Measurements from ENCODE around the gene MND1. TPM values are rescaled to one million over a fixed set of nuclear protein-coding genes. Genes with fewer than 3 reads are reported as not detected.

The MND1 gene
- total RNA-seq, 1 donor from 2014 or later: 0.53 TPM

- no peak for ATAC-seq (ENCODE audit: low read depth)
- Mint-ChIP-seq H3K27ac (no peak overlapping the region), H3K36me3 (ENCODE audit: low read depth) (no peaks in the 10 kb centered on the region), H3K9me3 (peaks cover 2% of the 10 kb centered on the region), H3K4me3 (no peak overlapping the region), H3K4me1 (peaks cover 6% of the 10 kb centered on the region), H3K27me3 (no peaks in the 10 kb centered on the region)
- TF ChIP-seq CTCF (IDR thresholded peaks at IDR 0.05): no peak
- no peak for DNase-seq
- CTCF ChIA-PET: no interaction called here
- POLR2A ChIA-PET: no interaction called here
- intact Hi-C loops (cut with micrococcal nuclease): loop anchor here (5.0 kb wide), 1 partner anchor 41 kb away; no protein-coding TSS in a partner anchor
Measured at GRCh38 chr4:153366486-153366885, 22.0 kb downstream of the MND1 start.

- intact Hi-C loops (cut with micrococcal nuclease): loop anchor here (1.0 to 5.0 kb wide), 2 partner anchors 19 to 40 kb away; no protein-coding TSS in a partner anchor
- no peak for TF ChIP-seq CTCF (IDR thresholded peaks at IDR 0.05)
- Mint-ChIP-seq H3K4me3 (no peak overlapping the region), H3K4me1 (peaks cover 6% of the 10 kb centered on the region), H3K27me3 (no peaks in the 10 kb centered on the region), H3K27ac (no peak overlapping the region), H3K36me3 (ENCODE audit: low read depth) (no peaks in the 10 kb centered on the region), H3K9me3 (peaks cover 2% of the 10 kb centered on the region)
- no peak for DNase-seq
- no peak for ATAC-seq (ENCODE audit: low read depth)
- CTCF ChIA-PET: no interaction called here
- POLR2A ChIA-PET: no interaction called here
Measured at GRCh38 chr4:153367092-153367491, 22.6 kb downstream of the MND1 start.

- ChIA-PET CTCF (no interaction called here), POLR2A (no interaction called here)
- intact Hi-C loops (cut with micrococcal nuclease): loop anchor here (5.0 kb wide), 1 partner anchor 38 kb away; no protein-coding TSS in a partner anchor
- no peak for TF ChIP-seq CTCF (IDR thresholded peaks at IDR 0.05)
- Mint-ChIP-seq H3K27me3 (no peaks in the 10 kb centered on the region), H3K4me1 (peaks cover 6% of the 10 kb centered on the region), H3K9me3 (peaks cover 8% of the 10 kb centered on the region), H3K4me3 (no peak overlapping the region), H3K36me3 (ENCODE audit: low read depth) (peaks cover 4% of the 10 kb centered on the region), H3K27ac (no peak overlapping the region)
- no peak for ATAC-seq (ENCODE audit: low read depth)
- no peak for DNase-seq
Measured at GRCh38 chr4:153369021-153369420, 24.5 kb downstream of the MND1 start.

GRCh38 chr4:153371701-153372234 is 27.3 kb downstream of the MND1 start:
- no peak overlapping the region for H3K4me3 Mint-ChIP-seq
- intact Hi-C loops (cut with micrococcal nuclease): no loop called here
- POLR2A ChIA-PET: no interaction called here

GRCh38 chr4:153372967-153373562 is 28.6 kb downstream of the MND1 start:
- intact Hi-C loops (cut with micrococcal nuclease): no loop called here
- DNase-seq (no peak), ATAC-seq (ENCODE audit: low read depth) (no peak)
- no peak overlapping the region for H3K27ac Mint-ChIP-seq
- ChIA-PET CTCF (no interaction called here), POLR2A (no interaction called here)
- H3K4me3 Mint-ChIP-seq: no peak overlapping the region
- H3K4me1 Mint-ChIP-seq: no peaks in the 10 kb centered on the region
- peaks cover 6% of the 10 kb centered on the region for H3K9me3 Mint-ChIP-seq
- no peak for TF ChIP-seq CTCF (IDR thresholded peaks at IDR 0.05)
- H3K36me3 Mint-ChIP-seq (ENCODE audit: low read depth): peaks cover 4% of the 10 kb centered on the region
- no peaks in the 10 kb centered on the region for H3K27me3 Mint-ChIP-seq

More at GRCh38 chr4:153371701-153372234, 27.3 kb downstream of the MND1 start:
- H3K36me3 Mint-ChIP-seq (ENCODE audit: low read depth): peaks cover 4% of the 10 kb centered on the region
- peaks cover 6% of the 10 kb centered on the region for H3K9me3 Mint-ChIP-seq
- no peak overlapping the region for H3K27ac Mint-ChIP-seq
- TF ChIP-seq CTCF (IDR thresholded peaks at IDR 0.05): no peak
- ATAC-seq (ENCODE audit: low read depth): no peak
- no peak for DNase-seq
- no peaks in the 10 kb centered on the region for H3K27me3 Mint-ChIP-seq
- H3K4me1 Mint-ChIP-seq: no peaks in the 10 kb centered on the region
- CTCF ChIA-PET: no interaction called here
